Measurements from ENCODE around the gene CHRNB2.

Gene CHRNB2

DNA sequence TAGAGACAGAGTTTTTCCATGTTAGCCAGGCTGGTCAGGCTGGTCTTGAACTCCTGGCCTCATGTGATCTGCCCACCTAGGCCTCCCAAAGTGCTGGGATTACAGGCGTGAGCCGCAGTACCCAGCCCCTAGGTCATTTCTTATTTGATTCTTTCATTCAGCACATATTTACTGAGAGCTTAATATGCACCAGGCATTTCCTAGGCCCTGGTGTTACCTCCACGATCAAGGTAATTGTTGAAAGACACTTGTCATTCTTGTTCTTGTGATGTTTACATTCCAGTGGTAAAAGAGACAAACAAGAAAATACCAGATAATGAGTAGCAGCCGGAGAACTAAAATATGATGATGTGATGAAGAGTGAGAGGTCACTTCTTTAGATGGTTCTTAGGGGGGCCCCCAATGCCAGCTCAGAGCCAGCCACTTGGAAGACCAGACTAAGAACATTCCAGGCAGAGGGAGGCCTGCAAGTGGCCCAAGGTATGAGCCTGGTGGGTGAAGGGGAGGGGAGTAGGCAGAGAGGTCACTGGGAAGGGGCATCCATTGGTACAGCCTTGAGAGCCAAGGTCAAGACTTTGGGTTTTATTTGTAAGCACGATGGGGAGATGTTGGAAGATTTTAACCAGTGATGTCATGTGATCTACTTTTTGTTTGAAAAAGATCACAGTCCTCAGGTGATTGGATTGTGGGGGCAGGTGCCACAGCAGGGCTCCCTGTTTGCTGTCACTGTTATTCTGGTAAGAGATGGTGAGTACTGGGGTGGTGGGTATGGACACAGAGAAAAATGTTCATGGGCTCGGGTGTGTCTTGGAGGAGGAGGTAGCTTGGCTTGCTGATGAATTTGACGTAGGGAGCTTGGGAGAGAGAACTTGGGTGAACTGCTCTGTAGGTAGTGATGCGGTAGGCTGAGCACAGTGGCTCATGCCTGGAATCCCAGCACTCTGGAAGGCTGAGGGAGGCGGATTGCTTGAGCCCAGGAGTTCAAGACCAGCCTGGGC lies 27.8 kb upstream of the CHRNB2 start:
- Histone ChIP-seq H3K9me2 (replicated peaks; ENCODE audit: low read depth, low read length) (no peaks in the 10 kb centered on the region), H3K27me3 (ENCODE audit: insufficient read depth, low read length, poor library complexity, severe bottlenecking) (no peaks in the 10 kb centered on the region)

DNA sequence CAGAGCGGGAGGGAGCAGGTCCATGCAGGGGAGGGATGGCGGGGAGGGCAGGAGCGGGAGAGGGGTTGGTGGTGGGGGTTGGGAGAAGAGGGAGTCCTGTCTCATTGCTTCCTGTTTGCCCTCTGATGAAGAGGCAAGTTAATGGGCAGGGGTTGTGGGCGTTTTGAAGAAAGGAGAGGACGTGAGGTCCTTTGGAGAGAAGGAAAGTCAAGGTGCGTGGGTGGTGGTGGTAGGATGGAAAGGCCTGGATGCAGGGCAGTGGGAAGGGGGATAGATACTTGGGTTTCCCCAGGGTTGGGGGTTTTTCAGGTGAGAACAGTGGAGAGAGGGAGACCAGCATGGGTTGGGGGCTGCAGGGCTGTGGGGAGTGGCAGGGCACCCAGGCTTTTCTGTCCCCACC lies 26.3 kb upstream of the CHRNB2 start:
- no peaks in the 10 kb centered on the region for H3K36me3 ChIP-seq (ENCODE audit: insufficient read depth, low read length)
- no peaks in the 10 kb centered on the region for H3K27me3 ChIP-seq (ENCODE audit: insufficient read depth, low read length, poor library complexity, severe bottlenecking)
- no peak overlapping the region for H3K9ac ChIP-seq (ENCODE audit: low read depth, low read length, poor library complexity, severe bottlenecking)
- no peak overlapping the region for H3K4me3 ChIP-seq (ENCODE audit: low read length, poor library complexity, severe bottlenecking)
- no peak overlapping the region for H3K4me2 ChIP-seq (ENCODE audit: low read depth, low read length, poor library complexity, severe bottlenecking)
- H3K79me2 ChIP-seq (ENCODE audit: insufficient read depth, low read length), result no peaks in the 10 kb centered on the region
- H3K9me3 ChIP-seq (ENCODE audit: insufficient read depth, low read depth, low read length), result no peaks in the 10 kb centered on the region
- H3K9me2 ChIP-seq (replicated peaks; ENCODE audit: low read depth, low read length), result no peaks in the 10 kb centered on the region
- TF ChIP-seq, protein P1, sequence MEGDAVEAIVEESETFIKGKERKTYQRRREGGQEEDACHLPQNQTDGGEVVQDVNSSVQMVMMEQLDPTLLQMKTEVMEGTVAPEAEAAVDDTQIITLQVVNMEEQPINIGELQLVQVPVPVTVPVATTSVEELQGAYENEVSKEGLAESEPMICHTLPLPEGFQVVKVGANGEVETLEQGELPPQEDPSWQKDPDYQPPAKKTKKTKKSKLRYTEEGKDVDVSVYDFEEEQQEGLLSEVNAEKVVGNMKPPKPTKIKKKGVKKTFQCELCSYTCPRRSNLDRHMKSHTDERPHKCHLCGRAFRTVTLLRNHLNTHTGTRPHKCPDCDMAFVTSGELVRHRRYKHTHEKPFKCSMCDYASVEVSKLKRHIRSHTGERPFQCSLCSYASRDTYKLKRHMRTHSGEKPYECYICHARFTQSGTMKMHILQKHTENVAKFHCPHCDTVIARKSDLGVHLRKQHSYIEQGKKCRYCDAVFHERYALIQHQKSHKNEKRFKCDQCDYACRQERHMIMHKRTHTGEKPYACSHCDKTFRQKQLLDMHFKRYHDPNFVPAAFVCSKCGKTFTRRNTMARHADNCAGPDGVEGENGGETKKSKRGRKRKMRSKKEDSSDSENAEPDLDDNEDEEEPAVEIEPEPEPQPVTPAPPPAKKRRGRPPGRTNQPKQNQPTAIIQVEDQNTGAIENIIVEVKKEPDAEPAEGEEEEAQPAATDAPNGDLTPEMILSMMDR (conservative IDR thresholded peaks at IDR 0.05; ENCODE audit: low read length), result no peak
- TF ChIP-seq EZH2phosphoT487 (IDR thresholded peaks at IDR 0.05; ENCODE audit: borderline replicate concordance), result no peak
- H3F3A ChIP-seq (ENCODE audit: low read depth), result no peaks in the 10 kb centered on the region
- H2AFZ ChIP-seq (ENCODE audit: low read length), result no peak overlapping the region
- H3K4me1 ChIP-seq (ENCODE audit: insufficient read depth, low read length, poor library complexity, severe bottlenecking), result no peaks in the 10 kb centered on the region
- H4K20me1 ChIP-seq (ENCODE audit: insufficient read depth, low read length, poor library complexity, severe bottlenecking), result no peaks in the 10 kb centered on the region

More for the DNA sequence above, 27.8 kb upstream of the CHRNB2 start:
- no peak overlapping the region for H3K4me3 ChIP-seq (ENCODE audit: low read length, poor library complexity, severe bottlenecking)
- H3K9me3 ChIP-seq (ENCODE audit: insufficient read depth, low read depth, low read length), result no peaks in the 10 kb centered on the region
- no peaks in the 10 kb centered on the region for H3K36me3 ChIP-seq (ENCODE audit: insufficient read depth, low read length)
- H2AFZ ChIP-seq (ENCODE audit: low read length), result no peak overlapping the region
- H3K4me1 ChIP-seq (ENCODE audit: insufficient read depth, low read length, poor library complexity, severe bottlenecking), result no peaks in the 10 kb centered on the region
- H3K9ac ChIP-seq (ENCODE audit: low read depth, low read length, poor library complexity, severe bottlenecking), result no peak overlapping the region
- no peaks in the 10 kb centered on the region for H4K20me1 ChIP-seq (ENCODE audit: insufficient read depth, low read length, poor library complexity, severe bottlenecking)
- H3K4me2 ChIP-seq (ENCODE audit: low read depth, low read length, poor library complexity, severe bottlenecking), result no peak overlapping the region
- no peak for TF ChIP-seq EZH2phosphoT487 (IDR thresholded peaks at IDR 0.05; ENCODE audit: borderline replicate concordance)
- TF ChIP-seq, protein P1 (conservative IDR thresholded peaks at IDR 0.05; ENCODE audit: low read length), result no peak
- H3F3A ChIP-seq (ENCODE audit: low read depth), result no peaks in the 10 kb centered on the region
- H3K79me2 ChIP-seq (ENCODE audit: insufficient read depth, low read length), result no peaks in the 10 kb centered on the region

DNA sequence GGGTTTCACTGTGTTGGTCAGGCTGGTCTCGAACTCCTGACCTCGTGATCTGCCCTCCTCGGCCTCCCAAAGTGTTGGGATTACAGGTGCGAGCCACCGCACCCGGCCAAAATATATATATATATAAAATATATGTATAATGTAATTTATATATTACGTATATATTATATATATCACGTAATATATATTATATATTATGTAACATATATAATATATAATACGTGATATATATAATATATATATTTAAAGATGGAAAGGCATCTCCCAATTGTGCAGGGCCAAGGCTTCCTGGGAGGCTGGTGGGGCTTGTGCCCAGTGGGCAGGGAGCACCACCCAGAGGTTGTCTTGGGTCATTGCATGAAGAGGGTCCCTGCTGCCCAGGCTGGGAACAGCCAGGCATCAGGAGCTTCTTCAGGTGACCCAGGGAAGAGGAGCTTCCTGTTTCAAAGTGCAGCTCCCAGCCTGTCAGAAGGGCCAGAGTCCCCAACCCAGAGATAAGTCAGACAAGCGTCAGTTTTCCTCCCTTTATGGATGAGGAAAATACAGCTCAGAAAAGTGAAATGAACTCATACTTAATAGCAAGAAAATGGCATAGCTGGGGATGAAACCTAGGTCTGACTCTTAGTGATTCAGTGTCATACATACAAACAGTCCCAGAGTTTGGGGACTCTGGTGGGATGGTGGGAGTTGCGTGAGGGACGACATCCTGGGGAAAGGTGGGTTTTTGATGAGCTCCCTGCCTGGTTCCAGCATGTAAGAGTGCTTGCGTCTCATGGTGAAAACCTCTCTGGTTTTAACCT lies 21.1 kb upstream of the CHRNB2 start:
- H3F3A ChIP-seq (ENCODE audit: low read depth), result no peaks in the 10 kb centered on the region
- no peak overlapping the region for H3K4me3 ChIP-seq (ENCODE audit: low read length, poor library complexity, severe bottlenecking)
- TF ChIP-seq, protein P1 (conservative IDR thresholded peaks at IDR 0.05; ENCODE audit: low read length), result peak; percentile 86
- no peak for TF ChIP-seq EZH2phosphoT487 (IDR thresholded peaks at IDR 0.05; ENCODE audit: borderline replicate concordance)

More for the DNA sequence above, 21.1 kb upstream of the CHRNB2 start:
- Histone ChIP-seq H2AFZ (ENCODE audit: low read length) (no peak overlapping the region), H3K4me2 (ENCODE audit: low read depth, low read length, poor library complexity, severe bottlenecking) (no peak overlapping the region), H4K20me1 (ENCODE audit: insufficient read depth, low read length, poor library complexity, severe bottlenecking) (no peaks in the 10 kb centered on the region), H3K27me3 (ENCODE audit: insufficient read depth, low read length, poor library complexity, severe bottlenecking) (no peaks in the 10 kb centered on the region), H3K9ac (ENCODE audit: low read depth, low read length, poor library complexity, severe bottlenecking) (no peak overlapping the region), H3K36me3 (ENCODE audit: insufficient read depth, low read length) (peaks cover 25% of the 10 kb centered on the region; the same call in 1 of the 2 replicates), H3K79me2 (ENCODE audit: insufficient read depth, low read length) (peaks cover 5% of the 10 kb centered on the region; the same call in 1 of the 2 replicates), H3K9me2 (replicated peaks; ENCODE audit: low read depth, low read length) (no peaks in the 10 kb centered on the region), H3K9me3 (ENCODE audit: insufficient read depth, low read depth, low read length) (no peaks in the 10 kb centered on the region), H3K4me1 (ENCODE audit: insufficient read depth, low read length, poor library complexity, severe bottlenecking) (peaks cover 8% of the 10 kb centered on the region)
